Endothelial cell of umbilical vein (primary cell): ENCODE measurements around the gene KCNA2. TPM values are rescaled to one million over a fixed set of nuclear protein-coding genes. Genes with fewer than 3 reads are reported as not detected.

Source experiments
- BruUV-seq: library from RNA; stranded (reverse); fragments of 400-500 nt; replicated peaks from 2 replicates; lab custom pipeline; 2021; lab: Mats Ljungman, UMichigan
- CTCF ChIA-PET: fragments of 300-600, 350-600 bp; sonication (Branson Sonifier 250); formaldehyde crosslinking; loops from one replicate; lab custom pipeline; 2021; ENCODE audit warnings: antibody characterized with exemption, inconsistent platforms; lab: Charles Lee
- POLR2A ChIA-PET: fragments of 300-600, 350-600 bp; sonication (Branson Sonifier 250); formaldehyde crosslinking; loops from one replicate; lab custom pipeline; 2021; ENCODE audit warnings: antibody characterized with exemption, inconsistent platforms; lab: Charles Lee
- DNase-seq: peaks from one replicate; pipeline ENCODE4 v3.0.0-alpha.2; 2011; ENCODE audit warnings: low read depth, low spot score
- FAIRE-seq: peaks from 2 replicates; lab custom pipeline; 2011; peaks lifted over from hg19 to GRCh38; lab: Jason Lieb, UNC
- H2AFZ ChIP-seq: 2 replicates; pipeline ENCODE4 v1.6.0; 2012; ENCODE audit warnings: low read depth, low read length, control low read depth, inconsistent platforms
- H3K27ac ChIP-seq: 2 replicates; pipeline ENCODE4 v1.5.1; 2011; ENCODE audit warnings: low read depth, mild to moderate bottlenecking, control low read depth, low read length, moderate library complexity; ENCODE audit not compliant: insufficient read depth
- H3K27me3 ChIP-seq, 2 experiments: 2 replicates each; pipeline versions ENCODE4 v1.6.0 to v1.6.1; 2011; ENCODE audit warnings: low read length in 2 of 2, mixed read lengths in 1 of 2; ENCODE audit not compliant: control insufficient read depth in 2 of 2, insufficient read depth in 2 of 2
- H3K36me3 ChIP-seq, 2 experiments: 2 replicates in 1 of 2; 3 replicates in 1 of 2; pipeline ENCODE4 v1.5.1; 2011; ENCODE audit warnings: low read length in 2 of 2, mild to moderate bottlenecking in 1 of 2, moderate library complexity in 1 of 2; ENCODE audit not compliant: control insufficient read depth in 2 of 2, insufficient read depth in 2 of 2; ENCODE audit errors: extremely low read depth in 1 of 2
- H3K4me1 ChIP-seq: 3 replicates; pipeline ENCODE4 v1.5.1; 2011; ENCODE audit warnings: mild to moderate bottlenecking, low read length; ENCODE audit not compliant: control insufficient read depth, insufficient read depth; ENCODE audit errors: extremely low read depth
- H3K4me2 ChIP-seq: 2 replicates; pipeline ENCODE4 v1.6.1; 2011; ENCODE audit warnings: low read length, control low read depth, mixed read lengths; ENCODE audit not compliant: insufficient read depth
- H3K4me3 ChIP-seq, 3 experiments: fragments of 200-600 bp in 1 of 3; sonication (generic), shearing (Covaris generic) in 1 of 3; replicated peaks in 1 of 3; 2 replicates each; pipeline ENCODE4 v1.5.1; 2011 to 2016; ENCODE audit warnings: control low read depth in 3 of 3, low read length in 3 of 3, mild to moderate bottlenecking in 2 of 3, inconsistent platforms in 1 of 3, low read depth in 1 of 3, moderate library complexity in 1 of 3; ENCODE audit not compliant: insufficient read depth in 1 of 3
- H3K79me2 ChIP-seq: 2 replicates; pipeline ENCODE4 v1.6.0; 2012; ENCODE audit warnings: low read length, inconsistent platforms; ENCODE audit not compliant: control insufficient read depth, insufficient read depth
- H3K9ac ChIP-seq: replicated peaks from 2 replicates; pipeline ENCODE3; 2011; ENCODE audit warnings: low read length, control low read depth; ENCODE audit not compliant: insufficient read depth; ENCODE audit errors: extremely low read depth
- H3K9me1 ChIP-seq: replicated peaks from 3 replicates; pipeline ENCODE4 v1.6.0; 2011; ENCODE audit warnings: mild to moderate bottlenecking, low read length; ENCODE audit not compliant: control insufficient read depth, insufficient read depth; ENCODE audit errors: extremely low read depth
- H3K9me3 ChIP-seq: replicated peaks from 2 replicates; pipeline ENCODE4 v1.5.1; 2012; ENCODE audit warnings: low read length, inconsistent platforms; ENCODE audit not compliant: control insufficient read depth, insufficient read depth
- H4K20me1 ChIP-seq: replicated peaks from 2 replicates; pipeline ENCODE3; 2011; ENCODE audit warnings: mild to moderate bottlenecking, low read length; ENCODE audit not compliant: control insufficient read depth, insufficient read depth; ENCODE audit errors: extremely low read depth
- EZH2 ChIP-seq: IDR thresholded peaks from 2 replicates; pipeline ENCODE4 v1.6.1; 2012; ENCODE audit warnings: borderline replicate concordance, low read depth, mild to moderate bottlenecking, moderate library complexity, low read length, inconsistent platforms; ENCODE audit not compliant: severe bottlenecking
- FOS ChIP-seq: IDR thresholded peaks from 2 replicates; pipeline ENCODE4 v1.6.1; 2011; ENCODE audit warnings: mild to moderate bottlenecking, low read length, moderate library complexity, borderline replicate concordance; ENCODE audit not compliant: insufficient read depth
- GATA2 ChIP-seq: IDR thresholded peaks from 2 replicates; pipeline ENCODE4 v1.7.0; 2011; ENCODE audit warnings: low read depth, mild to moderate bottlenecking, moderate library complexity, mixed read lengths, low read length; ENCODE audit not compliant: insufficient read length, insufficient read depth
- JUN ChIP-seq: IDR thresholded peaks from 2 replicates; pipeline ENCODE4 v1.6.1; 2011; ENCODE audit warnings: borderline replicate concordance, low read depth; ENCODE audit not compliant: insufficient read length, insufficient read depth
- MYC ChIP-seq: IDR thresholded peaks from one replicate; pipeline ENCODE4 v1.6.1; 2011; ENCODE audit warnings: mild to moderate bottlenecking, low read depth, low read length
- POLR2A ChIP-seq: IDR thresholded peaks from 2 replicates; pipeline ENCODE4 v1.6.1; 2012; ENCODE audit warnings: low read depth, mild to moderate bottlenecking, control low read depth, low read length
- POLR2AphosphoS5 ChIP-seq: IDR thresholded peaks from 2 replicates; pipeline ENCODE4 v1.6.1; 2012; ENCODE audit warnings: low read depth, mild to moderate bottlenecking, control low read depth, low read length, moderate library complexity; ENCODE audit not compliant: insufficient read depth
- dilution Hi-C: fragments of 300-500 bp; cut with MboI; formaldehyde crosslinking; loops from one replicate; pipeline ENCODE4 v1.15.0; 2019; ENCODE audit warnings: low sequenced_read_pairs; ENCODE audit not compliant: extremely low pct_ligation_motif_present
- intact Hi-C: fragments of 100-400 bp; cut with micrococcal nuclease; formaldehyde crosslinking; loops from one replicate; pipeline ENCODE4 v1.10.0; 2022
- polyA plus RNA-seq, 4 experiments: library from polyadenylated mRNA; depleted of rRNA in 3 of 4; stranded (reverse) in 3 of 4; unstranded in 1 of 4; fragments of >200 nt; gene quantifications; 2 replicates each; pipeline versions ENCODE4 v1.2.1 to v1.2.3, GENCODE V29; 2011 to 2012; ENCODE audit warnings: missing spikeins in 1 of 4
- total RNA-seq: library from RNA; stranded (reverse); gene quantifications from 2 replicates; pipeline ENCODE4 v1.2.3, GENCODE V29; 2021
- TF ChIP-seq, protein P1 (sequence below): IDR thresholded peaks from 2 replicates; pipeline ENCODE4 v1.6.1; 2011; ENCODE audit not compliant: insufficient read depth, insufficient read length
- TF ChIP-seq, protein P2 (sequence below), 2 donors: IDR thresholded peaks; 1 replicate in 1 of 2; 2 replicates in 1 of 2; pipeline ENCODE4 v1.5.1; 2011; ENCODE audit warnings: low read length in 2 of 2, mild to moderate bottlenecking in 2 of 2, moderate library complexity in 2 of 2, control low read depth in 1 of 2, inconsistent platforms in 1 of 2, low read depth in 1 of 2; ENCODE audit not compliant: insufficient read depth in 1 of 2; ENCODE audit errors: extremely low read depth in 1 of 2

KCNA2 gene
- total and polyA plus RNA-seq, 2 donors (not counting 3 experiments of a cell fraction or from before 2014, with no cell fraction given), result not detected

DNA sequence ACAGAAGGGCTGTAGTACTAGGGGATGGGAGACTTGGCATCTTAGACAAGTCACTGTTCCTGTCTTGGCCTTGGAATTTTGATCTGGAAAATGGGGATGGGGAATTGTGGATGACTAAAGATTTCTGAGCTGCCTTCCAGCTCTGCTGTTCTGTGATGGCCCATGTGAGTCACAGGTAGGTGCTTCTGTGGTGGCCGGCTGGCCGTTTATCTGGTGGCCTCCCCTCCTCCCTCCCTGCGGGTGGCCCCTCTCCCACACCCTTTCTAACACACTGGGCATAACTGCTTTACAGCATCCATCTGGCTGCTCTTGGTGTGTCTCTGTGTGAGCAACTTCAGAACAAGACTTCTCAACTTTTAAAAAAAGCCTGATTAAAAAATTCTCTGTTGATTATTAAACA, 35.9 kb downstream of the KCNA2 start:
- Histone ChIP-seq H2AFZ (no peak overlapping the region), H3K9ac (no peak overlapping the region), H3K27ac (no peak overlapping the region), H3K9me1 (no peaks in the 10 kb centered on the region), H3K9me3 (no peaks in the 10 kb centered on the region), H3K36me3 (no peaks in the 10 kb centered on the region), H3K4me3 (no peak overlapping the region), H3K79me2 (no peaks in the 10 kb centered on the region), H3K4me2 (no peak overlapping the region), H3K27me3 (no peaks in the 10 kb centered on the region), H4K20me1 (no peaks in the 10 kb centered on the region), H3K4me1 (no peaks in the 10 kb centered on the region)
- no peak for FAIRE-seq
- ChIA-PET CTCF (interaction anchor here (1.8 kb wide), 1 partner anchor 14 kb away, joined by 4 read pairs; no protein-coding TSS in a partner anchor), POLR2A (no interaction called here)
- BruUV-seq, result no TSS peak
- intact Hi-C loops (no loop called here), dilution Hi-C loops (no loop called here)
- TF ChIP-seq, protein P1, sequence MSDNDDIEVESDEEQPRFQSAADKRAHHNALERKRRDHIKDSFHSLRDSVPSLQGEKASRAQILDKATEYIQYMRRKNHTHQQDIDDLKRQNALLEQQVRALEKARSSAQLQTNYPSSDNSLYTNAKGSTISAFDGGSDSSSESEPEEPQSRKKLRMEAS, result no peak
- TF ChIP-seq, protein P2, sequence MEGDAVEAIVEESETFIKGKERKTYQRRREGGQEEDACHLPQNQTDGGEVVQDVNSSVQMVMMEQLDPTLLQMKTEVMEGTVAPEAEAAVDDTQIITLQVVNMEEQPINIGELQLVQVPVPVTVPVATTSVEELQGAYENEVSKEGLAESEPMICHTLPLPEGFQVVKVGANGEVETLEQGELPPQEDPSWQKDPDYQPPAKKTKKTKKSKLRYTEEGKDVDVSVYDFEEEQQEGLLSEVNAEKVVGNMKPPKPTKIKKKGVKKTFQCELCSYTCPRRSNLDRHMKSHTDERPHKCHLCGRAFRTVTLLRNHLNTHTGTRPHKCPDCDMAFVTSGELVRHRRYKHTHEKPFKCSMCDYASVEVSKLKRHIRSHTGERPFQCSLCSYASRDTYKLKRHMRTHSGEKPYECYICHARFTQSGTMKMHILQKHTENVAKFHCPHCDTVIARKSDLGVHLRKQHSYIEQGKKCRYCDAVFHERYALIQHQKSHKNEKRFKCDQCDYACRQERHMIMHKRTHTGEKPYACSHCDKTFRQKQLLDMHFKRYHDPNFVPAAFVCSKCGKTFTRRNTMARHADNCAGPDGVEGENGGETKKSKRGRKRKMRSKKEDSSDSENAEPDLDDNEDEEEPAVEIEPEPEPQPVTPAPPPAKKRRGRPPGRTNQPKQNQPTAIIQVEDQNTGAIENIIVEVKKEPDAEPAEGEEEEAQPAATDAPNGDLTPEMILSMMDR (IDR thresholded peaks at IDR 0.05; ENCODE audit: extremely low read depth in 1 of 2, insufficient read depth in 1 of 2, low read depth in 1 of 2, low read length in 2 of 2), result no peak
- TF ChIP-seq JUN, result no peak
- no peak for TF ChIP-seq GATA2
- no peak for DNase-seq

DNA sequence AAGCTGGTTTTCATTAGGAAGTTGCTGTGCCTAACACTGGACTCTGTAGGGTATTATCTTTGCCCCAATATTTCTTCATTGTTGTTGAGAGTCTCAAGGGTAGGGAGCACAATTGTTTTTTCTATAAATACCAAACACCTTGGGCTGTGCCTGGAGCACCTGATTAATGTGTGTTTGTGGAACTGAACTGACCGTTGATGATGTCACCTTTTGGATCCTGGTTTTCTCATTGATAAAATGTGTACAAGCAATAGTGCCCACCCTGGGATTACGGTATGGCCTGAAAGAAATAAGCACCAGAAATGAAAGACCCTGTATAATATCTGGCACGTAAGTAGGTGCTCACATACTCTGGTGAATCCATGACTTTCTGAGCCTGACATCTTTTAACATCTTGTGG, 39.3 kb downstream of the KCNA2 start:
- no TSS peak for BruUV-seq
- no peak overlapping the region for H2AFZ ChIP-seq
- H3K79me2 ChIP-seq, result no peaks in the 10 kb centered on the region
- H3K4me2 ChIP-seq, result no peak overlapping the region
- H3K27me3 ChIP-seq, result no peaks in the 10 kb centered on the region
- H4K20me1 ChIP-seq, result no peaks in the 10 kb centered on the region
- POLR2A ChIA-PET, result no interaction called here
- dilution Hi-C loops (no loop called here), intact Hi-C loops (no loop called here)
- CTCF ChIA-PET, result no interaction called here
- no peak for FAIRE-seq
- no peak overlapping the region for H3K4me3 ChIP-seq
- DNase-seq, result no peak
- H3K4me1 ChIP-seq, result no peaks in the 10 kb centered on the region
- no peaks in the 10 kb centered on the region for H3K36me3 ChIP-seq
- TF ChIP-seq FOS, result no peak
- TF ChIP-seq JUN, result no peak
- TF ChIP-seq, protein P2 (IDR thresholded peaks at IDR 0.05; ENCODE audit: extremely low read depth in 1 of 2, insufficient read depth in 1 of 2, low read depth in 1 of 2, low read length in 2 of 2), result no peak
- no peak for TF ChIP-seq GATA2
- TF ChIP-seq, protein P1, result no peak
- TF ChIP-seq EZH2, result no peak
- TF ChIP-seq POLR2AphosphoS5, result no peak
- no peak for TF ChIP-seq POLR2A
- TF ChIP-seq MYC, result no peak
- no peak overlapping the region for H3K27ac ChIP-seq
- no peak overlapping the region for H3K9ac ChIP-seq
- no peaks in the 10 kb centered on the region for H3K9me3 ChIP-seq
- no peaks in the 10 kb centered on the region for H3K9me1 ChIP-seq
